Astrocyte (in vitro differentiated cells and primary cell): ENCODE measurements around the gene ULK4.

Experiments
- EZH2 ChIP-seq: IDR thresholded peaks from 2 replicates; pipeline ENCODE4 v1.6.1; 2012; ENCODE audit warnings: mild to moderate bottlenecking, low read length, inconsistent platforms; ENCODE audit not compliant: insufficient read depth
- TF ChIP-seq, protein P1 (sequence below): IDR thresholded peaks from 2 replicates; pipeline ENCODE4 v1.5.1; 2011; ENCODE audit warnings: low read depth, mild to moderate bottlenecking, inconsistent platforms, low read length, moderate library complexity; ENCODE audit not compliant: insufficient read depth

DNA sequence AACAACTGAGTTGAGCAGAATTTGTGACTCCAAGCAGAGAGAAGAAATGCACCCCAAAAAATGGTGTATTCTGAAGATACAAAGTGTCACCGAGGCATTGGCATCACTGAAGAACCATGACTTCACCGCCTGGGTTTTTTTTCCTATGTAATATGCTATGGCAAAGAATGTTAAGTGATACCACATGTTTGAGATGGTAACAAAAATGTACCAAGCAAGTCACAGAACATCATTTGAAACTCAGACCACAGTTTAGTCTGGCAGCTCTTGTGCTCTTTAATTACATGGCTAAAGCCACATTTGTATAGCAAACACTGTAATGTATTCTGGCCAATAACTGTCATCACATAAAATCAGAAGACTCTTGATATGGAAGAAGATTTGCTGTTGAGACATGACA, 323.5 kb downstream of the ULK4 start:
- TF ChIP-seq, protein P1, sequence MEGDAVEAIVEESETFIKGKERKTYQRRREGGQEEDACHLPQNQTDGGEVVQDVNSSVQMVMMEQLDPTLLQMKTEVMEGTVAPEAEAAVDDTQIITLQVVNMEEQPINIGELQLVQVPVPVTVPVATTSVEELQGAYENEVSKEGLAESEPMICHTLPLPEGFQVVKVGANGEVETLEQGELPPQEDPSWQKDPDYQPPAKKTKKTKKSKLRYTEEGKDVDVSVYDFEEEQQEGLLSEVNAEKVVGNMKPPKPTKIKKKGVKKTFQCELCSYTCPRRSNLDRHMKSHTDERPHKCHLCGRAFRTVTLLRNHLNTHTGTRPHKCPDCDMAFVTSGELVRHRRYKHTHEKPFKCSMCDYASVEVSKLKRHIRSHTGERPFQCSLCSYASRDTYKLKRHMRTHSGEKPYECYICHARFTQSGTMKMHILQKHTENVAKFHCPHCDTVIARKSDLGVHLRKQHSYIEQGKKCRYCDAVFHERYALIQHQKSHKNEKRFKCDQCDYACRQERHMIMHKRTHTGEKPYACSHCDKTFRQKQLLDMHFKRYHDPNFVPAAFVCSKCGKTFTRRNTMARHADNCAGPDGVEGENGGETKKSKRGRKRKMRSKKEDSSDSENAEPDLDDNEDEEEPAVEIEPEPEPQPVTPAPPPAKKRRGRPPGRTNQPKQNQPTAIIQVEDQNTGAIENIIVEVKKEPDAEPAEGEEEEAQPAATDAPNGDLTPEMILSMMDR, result no peak
- TF ChIP-seq EZH2, result no peak
